NCI-H226 (cell line): ENCODE measurements around the gene RBBP7.

ENCODE experiments used
- DNase-seq: peaks from one replicate; pipeline ENCODE4 v3.0.0-alpha.2; 2015

Gene RBBP7

DNA sequence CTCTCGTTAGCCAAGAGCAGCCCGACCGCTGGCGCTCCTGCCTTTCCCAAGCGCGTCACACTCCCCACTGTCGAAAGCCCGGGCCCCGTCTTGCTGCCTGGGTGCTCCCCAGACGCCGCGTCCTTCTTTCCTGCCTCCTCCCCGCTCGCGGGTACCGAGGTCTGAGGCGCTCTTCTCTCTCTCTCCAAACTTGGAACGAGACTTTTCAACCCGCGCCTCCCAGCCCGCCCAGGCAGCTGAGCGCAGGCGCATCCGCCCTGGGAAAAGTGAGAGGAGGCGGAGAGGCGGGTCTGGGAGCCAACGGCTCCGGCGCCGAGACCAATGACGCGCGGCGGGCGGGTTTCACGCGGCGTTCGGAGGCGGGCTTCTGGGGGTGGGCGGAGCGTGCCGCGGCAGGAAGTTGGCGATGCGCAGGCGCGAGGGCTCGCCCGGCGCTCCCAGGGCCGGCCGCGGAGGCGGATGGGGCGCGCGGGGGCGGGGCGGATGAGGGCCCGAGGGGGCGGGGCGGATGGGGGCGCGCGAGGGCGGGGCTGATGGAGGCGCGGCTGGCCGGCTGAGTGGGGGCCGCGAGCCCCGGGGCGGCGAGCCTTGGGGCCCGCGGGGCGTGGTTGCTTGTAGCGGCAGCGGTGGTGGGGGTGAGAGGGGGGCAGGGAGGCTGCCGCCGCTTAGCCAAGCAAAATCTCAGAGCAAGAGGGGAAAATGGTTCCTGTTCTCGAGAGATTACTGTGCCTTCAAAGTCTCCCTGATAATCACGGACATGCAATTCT, at the start of gene RBBP7:
TSS of gene RBBP7 (minus strand) at position 268 of the 767 bp plus-strand sequence. CDS start 309 bp downstream, outside the sequence.
- DNase-seq = peak; percentile 77

DNA sequence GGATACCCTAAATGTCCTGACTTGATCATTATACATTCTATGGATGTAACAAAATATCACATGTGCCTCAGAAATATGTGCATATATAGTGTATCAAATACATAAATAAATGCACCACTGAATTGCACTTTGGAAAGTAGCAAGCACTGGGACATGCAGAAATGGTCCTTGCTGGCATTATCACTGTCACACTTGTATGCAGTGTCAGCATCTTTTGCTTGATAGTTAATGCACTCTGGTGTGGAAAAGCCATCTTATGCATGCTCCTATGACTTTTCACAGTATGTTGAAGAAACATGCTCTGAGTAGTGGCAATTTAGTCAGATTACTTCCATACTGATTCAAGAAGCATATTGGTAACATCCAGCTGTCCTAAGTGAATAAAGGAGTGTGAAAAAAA, 48.8 kb upstream of the RBBP7 start:
- DNase-seq = no peak

DNA sequence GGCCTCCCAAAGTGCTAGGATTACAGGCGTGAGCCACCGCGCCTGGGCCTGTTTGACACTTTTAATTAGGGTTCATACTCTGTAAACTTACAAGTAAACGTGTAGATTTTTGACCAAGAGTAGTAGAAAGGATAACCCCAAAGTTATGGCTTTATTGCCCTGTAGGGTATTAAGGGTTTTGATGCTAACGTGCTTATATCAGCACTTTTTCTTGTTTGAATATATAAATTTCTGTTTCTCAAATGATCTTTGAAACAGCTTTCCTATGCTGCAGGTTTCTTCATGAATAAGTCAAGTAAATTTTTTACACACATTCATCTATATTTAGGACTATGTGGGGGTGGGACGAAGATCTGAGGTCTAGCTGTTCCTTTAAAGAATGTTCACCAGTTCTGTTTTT, 47.0 kb upstream of the RBBP7 start:
- no peak for DNase-seq

GRCh38 chrX:16916561-16916960, 46.4 kb upstream of the RBBP7 start:
- no peak for DNase-seq

- DNase-seq = no peak
These were observed 43.9 kb upstream of the RBBP7 start for GRCh38 chrX:16914058-16914457.

- no peak for DNase-seq
These were observed 40.2 kb upstream of the RBBP7 start for GRCh38 chrX:16910376-16910775.

DNA sequence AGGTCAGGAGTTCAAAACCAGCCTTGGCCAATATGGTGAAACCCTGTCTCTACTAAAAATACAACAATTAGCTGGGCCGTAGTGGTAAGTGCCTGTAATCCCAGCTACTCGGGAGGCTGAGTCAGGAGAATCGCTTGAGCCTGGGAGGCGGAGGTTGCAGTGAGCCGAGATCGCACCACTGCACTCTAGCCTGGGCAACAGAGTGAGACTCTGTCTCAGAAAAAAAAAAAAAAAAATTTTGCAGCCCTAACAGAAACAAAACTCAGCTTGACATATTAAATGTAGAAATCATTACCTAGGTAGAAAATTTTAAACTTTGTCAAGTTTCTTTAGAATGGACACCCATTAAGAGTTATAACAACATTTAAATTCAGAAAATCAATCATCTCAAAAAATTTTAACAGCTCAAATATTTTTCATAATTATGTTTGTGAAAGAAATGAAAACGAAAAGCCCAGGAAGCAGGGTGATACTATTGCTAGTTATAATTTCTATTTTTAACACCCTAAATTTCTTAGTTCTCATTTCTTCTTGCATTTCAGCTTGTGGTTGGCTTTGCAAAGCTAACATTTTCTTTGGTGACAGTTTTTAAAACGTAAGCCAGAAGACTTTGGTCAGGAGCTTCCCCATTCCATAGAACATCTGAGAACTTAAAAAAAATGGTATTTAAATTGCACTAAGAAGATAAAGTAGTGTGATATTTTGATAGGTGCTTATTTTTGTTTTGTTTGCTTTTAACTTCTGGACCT, 33.3 kb upstream of the RBBP7 start:
- no peak for DNase-seq

DNA sequence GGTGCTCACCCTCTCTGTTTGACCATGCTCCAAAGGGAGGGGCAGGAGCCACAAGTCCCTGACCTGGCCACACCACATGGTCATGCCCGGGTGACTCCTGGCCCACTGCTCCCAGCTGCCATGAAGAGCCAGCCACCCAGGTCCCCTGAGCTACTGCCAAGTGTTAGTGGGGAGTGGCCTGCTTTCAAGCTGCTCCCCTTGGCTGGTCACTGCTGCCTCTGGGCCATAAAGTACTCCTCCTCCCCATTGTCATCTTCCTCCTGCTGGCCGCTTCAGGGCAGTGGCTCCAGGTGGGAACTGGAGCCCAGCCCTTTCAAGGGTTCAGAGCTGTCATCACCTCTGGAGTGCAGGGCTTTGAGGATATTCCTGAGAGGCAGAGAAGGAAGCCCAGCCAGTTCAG, 27.3 kb upstream of the RBBP7 start:
- no peak for DNase-seq

GRCh38 chrX:16892504-16893362, 22.6 kb upstream of the RBBP7 start:
- DNase-seq = peak; percentile 46

GRCh38 chrX:16885628-16886027, 15.5 kb upstream of the RBBP7 start:
- no peak for DNase-seq

DNA sequence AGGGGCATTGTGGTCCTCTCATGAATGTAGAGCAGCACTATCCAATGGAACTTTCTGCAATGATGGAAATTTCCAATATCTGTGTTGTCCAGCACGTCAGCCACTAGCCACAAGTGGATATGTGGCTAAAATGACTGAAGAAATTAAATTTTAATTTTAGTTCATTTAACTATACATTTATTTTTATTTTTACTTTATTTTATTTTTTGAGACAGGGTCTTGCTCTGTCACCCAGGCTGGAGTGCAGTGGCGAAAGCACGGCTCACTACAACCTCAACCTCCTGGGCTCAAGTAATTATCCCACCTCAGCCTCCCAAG, 13.3 kb upstream of the RBBP7 start:
- no peak for DNase-seq

DNA sequence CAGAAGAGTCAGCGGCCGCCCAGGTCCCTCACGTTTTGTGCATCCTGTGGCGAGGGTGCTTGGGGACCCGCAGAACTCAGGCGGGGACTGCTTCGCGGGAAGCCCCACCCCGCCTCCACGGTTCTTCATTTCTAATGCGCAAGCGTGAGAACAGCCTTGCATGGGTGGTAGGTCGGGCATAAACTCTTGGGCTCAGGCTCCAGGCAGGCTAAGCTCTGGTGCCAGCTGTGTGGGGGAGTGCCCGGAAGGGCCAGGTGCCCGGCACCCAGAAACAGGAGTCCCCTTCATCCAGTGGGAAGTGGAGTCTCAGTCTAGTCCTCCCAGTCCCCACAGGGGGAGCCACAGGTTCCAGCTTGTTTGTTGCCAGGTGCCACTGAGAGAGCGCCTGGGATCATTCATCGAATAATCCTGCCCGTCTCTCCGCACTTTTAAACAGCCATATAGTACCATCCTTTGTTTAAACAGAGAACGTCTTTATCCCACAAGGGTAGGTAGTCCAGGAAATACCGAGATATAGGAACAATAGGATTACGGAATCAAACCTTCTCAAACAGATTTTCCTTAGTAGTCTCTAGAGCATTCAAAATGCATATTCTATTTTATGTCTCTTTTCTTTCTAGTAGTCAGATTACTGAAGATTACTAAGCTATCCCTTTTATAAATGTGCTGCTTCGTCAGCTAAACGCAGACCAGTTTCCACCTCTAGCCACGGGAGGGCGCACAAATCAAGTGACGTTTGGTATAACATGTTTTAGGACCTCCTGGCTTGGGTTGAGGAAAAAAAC, 12.7 kb upstream of the RBBP7 start:
- peak; percentile 9 for DNase-seq

DNA sequence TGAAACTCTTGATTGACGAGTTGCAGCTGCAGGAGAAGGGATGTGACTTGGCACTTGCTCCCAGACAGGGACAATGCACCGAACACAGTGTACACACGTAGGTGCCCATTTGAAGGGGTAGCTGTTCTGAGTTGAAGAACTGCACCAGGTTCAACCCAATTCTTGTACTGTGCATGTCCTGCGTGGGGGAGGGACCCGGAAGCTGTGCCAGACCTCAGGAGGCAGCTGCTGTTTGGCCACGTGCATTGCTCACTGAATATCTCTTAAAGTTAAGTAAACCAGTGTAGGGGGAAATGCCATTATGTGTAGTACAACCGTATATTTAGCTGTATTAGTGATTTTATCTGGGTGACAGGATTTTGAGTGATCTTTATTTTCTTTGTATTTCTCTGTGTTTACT, 12.0 kb upstream of the RBBP7 start:
- DNase-seq = no peak

- no peak for DNase-seq
These were observed 6.5 kb upstream of the RBBP7 start for GRCh38 chrX:16876696-16877095.

DNA sequence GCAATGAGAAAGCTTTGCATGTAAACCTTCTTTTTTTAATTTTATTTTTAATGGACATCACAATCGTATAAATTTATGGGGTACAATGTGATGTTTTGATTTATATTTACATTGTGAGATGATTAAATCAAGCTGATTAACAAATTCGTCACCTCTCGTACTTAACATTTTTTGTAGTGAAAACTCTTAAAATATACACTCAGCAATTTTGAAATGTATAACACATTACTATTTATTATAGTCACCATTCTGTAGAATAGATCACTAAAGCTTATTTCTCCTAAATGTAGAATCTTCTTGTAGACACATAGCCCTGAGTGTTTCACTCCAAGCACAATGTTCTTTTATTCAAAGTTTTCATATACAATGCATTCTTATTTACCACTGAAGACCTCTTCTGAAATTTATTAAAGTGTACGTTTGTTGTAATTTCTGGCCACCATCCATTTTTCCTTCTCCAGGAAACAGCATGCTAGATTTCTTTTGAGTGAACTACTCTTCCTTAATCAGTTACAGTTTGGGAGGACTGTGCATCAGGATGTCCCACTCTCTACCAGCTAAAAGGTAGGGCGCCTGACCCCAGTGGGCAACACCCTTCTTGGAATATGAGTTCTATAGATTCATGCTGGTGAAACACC, 4.4 kb upstream of the RBBP7 start:
- no peak for DNase-seq

DNA sequence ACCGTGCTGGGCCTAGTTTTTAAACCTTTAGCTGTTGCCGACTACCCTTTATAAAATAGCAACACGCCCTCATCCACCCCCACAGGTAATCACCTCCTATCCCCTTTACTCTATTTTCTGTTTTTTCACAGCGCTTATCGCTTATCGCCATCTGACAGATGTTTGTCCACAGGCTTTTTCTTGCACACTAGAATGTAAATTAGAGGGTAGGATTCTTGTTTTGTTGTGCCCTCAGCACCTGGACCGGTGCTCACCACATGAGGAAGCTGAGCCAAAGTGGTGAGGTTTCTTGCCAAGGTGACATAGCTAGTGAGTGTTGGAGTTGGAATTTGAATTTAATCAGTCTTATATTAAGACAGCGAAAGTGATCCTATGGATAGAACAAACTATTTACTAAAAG, 2.9 kb upstream of the RBBP7 start:
- DNase-seq = no peak

GRCh38 chrX:16870862-16871815, 977 bp upstream of the RBBP7 start:
- DNase-seq = no peak

GRCh38 chrX:16869393-16870094, 618 bp downstream of the RBBP7 start:
- DNase-seq = peak; percentile 14

DNA sequence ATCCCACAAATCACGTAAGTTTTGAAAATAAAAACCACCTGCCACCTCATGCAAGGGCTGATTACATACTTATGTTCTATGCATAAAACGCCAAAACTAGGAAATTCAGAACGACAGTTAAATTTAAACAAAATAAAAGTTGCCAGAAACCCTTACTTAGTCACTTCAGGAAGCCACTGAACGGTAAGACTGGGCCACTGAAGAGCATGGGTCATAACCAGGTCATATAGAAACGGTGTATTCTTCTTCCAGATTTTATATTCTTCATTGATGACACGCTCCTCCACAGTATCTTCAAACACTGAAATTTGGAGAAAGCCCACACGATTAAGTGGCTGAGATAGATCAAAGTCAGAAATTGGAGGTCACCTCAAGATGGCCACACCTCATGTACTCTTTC, 1.2 kb downstream of the RBBP7 start:
- no peak for DNase-seq

- DNase-seq = no peak
These were observed 2.2 kb downstream of the RBBP7 start for GRCh38 chrX:16867947-16868346.
